Activated naive CD4-positive, alpha-beta T cell treated with anti-CD3 and anti-CD28 coated beads, Interleukin-2, amount 50 U/mL, for 16 hours (primary cell): Measurements from ENCODE around the gene OXNAD1.

Source experiments
- DNase-seq: peaks from one replicate; pipeline ENCODE4 v3.0.0-alpha.2; 2020

The OXNAD1 gene, protein sequence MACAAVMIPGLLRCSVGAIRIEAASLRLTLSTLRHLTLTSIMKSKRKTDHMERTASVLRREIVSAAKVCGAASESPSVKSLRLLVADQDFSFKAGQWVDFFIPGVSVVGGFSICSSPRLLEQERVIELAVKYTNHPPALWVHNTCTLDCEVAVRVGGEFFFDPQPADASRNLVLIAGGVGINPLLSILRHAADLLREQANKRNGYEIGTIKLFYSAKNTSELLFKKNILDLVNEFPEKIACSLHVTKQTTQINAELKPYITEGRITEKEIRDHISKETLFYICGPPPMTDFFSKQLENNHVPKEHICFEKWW

DNA sequence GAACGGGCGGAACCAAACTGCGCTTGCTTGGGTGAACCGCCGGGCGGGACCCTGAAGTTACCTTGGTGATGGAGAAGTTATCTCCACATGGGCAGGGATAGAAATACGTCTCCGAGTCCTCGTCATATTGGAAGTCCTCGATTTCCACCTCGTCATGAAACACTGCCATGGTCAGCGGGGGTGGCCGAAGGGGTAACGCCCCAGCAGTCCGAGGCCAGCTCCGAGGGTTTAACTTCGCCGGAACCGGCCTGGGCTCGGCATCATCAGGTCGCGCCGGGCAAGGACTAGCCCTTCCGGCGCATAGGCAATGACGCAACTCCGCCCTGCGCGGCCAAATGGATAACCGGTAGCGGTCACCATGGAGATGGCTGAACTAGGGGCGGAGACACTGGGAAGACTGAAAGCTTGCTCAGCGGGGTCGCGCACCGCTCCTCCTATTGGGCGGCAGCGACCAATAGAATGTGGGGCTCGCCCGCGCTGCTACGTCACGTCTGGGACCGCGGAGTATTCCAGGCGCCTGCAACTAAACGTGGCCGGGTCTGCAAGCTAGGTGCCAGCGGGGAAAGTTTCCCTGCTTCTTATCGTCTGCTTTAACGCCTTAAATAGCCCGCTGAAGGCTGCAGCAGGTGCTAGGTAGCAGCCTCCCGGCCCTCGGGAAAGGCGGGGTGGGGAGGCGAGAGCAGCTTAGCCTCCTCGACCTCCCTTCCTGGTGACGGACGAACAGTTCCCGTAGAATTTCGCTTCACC is at the start of gene OXNAD1, which contains the start of gene DPH3:
Gene OXNAD1 (plus strand): TSS at position 505 of the 747 bp plus-strand sequence. CDS start 5,741 bp downstream, outside the sequence.
Gene DPH3 (minus strand): TSS at position 236 of the 747 bp plus-strand sequence. CDS start 67 bp downstream, at position 169.
- peak; percentile 99 for DNase-seq

DNA sequence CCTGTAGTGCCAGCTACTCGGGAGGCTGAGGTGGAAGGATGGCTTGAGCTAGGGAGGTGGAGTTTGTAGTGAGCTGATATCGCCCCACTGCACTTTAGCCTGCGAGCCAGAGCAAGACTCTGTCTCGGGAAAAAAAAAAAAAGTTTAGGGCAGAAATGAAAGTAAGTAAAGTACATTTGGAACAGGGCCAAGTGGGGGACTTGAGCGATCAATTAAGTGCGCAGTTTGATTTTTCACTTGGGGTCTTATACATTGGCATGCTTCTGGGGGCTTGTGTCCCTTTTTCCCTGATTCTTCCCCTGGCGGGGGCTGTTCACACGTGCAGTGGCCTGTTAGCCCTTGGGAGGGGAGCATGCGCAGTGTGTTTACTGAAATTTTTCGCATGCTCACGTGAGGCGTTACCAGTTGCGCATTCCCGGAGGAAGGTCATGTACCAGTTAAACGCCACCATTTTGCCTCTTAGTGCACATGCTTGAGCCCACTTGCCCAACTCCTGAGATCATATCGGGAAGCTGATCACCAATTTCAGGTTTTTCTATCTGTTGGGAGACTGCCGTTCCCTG is 48.6 kb upstream of the OXNAD1 start:
- DNase-seq, result no peak

DNA sequence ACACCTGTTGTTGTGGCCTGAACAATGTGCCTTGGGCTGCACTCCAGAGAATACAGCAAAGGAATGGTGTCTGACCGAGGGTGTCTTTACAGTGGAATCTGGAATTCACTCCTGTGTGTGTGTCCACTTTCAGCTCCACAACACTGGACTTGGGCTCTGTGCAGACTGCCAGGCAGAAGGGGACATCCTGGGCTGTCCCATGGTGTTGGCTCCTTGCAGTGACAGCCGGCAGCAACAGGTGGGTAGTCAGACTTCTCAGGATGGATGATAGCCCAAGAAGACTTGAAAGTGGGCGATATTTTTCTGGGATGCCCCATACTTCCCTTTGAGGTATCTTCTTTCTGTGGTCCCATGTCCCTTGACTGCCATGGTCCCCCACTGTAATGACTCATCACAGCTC is 45.2 kb upstream of the OXNAD1 start:
- DNase-seq, result no peak

DNA sequence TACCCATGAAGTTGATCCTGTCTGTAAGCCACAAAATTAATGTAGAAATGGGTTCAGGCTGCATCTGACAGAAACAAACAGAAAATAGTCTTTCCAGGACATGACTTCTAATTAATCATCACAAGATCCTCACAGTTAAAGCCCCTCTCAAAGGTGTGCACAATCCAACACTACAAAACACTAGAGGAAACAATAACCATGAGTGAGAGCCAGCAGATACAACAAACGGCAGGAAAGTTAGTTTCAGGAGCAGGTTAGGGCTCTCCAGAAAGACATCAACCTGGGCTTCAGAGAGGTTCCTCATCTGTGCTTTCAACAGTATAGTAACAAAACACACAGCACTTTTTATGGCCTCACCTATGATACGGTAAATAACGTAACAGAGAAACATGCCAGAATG is 43.0 kb upstream of the OXNAD1 start:
- no peak for DNase-seq

DNA sequence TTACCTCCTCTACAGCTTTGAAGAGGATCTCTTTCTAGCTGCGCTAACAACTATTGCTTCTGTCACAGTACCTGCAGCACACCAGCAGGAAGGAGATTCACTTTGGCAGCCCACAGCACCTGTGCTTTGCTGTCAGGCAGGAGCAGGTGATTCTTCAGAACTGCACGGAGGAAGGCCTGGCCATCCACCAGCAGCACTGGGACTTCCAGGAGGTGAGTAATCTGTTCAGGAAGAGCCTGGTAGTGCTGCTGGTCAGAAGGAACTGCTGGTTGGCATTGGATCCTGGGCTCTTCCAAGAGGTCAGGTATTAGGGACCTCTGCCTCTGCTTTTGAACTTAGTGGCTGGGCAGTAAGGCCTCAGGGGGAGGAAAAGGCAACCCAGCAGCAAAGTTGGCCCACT is 42.5 kb upstream of the OXNAD1 start:
- no peak for DNase-seq

DNA sequence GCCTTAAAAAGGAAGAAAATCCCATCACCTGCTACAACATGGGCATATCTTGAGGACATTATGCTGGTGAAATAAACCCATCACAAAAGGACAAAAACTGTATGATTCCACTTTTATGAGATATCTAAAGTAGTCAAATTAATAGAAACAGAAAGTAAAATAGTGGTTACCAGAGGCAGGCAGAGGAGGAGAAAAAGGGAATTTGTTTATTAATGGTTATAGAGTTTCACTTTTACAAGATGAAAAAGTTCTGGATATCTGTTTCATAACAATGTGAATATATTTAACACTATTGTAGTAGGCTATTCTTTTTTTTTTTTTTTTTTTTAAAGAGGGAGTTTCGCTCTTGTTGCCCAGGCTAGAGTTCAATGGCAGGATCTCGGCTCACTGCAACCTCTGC is 40.7 kb upstream of the OXNAD1 start:
- no peak for DNase-seq

DNA sequence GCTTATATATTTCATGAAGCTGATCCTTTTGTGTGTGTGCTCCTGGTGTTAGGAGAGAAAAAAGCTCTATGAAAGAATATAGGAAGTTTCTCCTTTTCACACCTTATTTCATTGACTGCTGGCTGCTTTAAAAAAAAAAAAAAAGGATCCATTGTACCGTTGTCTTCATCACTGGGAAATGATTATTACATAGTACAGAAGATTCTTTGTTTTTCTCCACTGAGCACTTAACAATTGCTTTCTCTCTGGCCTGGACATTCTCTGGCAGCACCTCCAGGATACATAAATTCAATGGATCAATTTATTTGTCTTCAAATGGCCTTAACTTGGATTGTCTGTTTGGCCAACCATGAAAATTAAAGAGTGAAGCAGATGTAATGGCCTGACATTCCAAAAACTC is 37.4 kb upstream of the OXNAD1 start:
- no peak for DNase-seq

DNA sequence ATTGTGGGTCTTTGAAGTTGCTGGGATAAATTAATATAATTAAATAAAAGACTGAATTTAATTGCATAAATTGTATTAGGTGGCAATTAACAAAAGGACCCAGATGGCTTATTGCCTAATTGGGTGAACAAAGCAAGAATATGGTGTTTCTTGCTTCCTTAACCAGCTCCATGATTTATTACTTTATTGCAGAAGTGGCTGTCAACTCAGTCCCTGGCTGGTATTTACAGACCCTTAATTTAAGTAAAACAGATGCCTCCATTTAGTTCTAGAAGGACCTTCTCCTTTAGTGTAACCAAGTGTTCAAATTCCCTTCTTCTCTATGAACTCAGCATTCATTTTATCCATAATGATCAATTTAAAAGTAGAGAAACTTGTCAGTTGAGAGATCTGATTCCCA is 35.3 kb upstream of the OXNAD1 start:
- DNase-seq, result no peak

DNA sequence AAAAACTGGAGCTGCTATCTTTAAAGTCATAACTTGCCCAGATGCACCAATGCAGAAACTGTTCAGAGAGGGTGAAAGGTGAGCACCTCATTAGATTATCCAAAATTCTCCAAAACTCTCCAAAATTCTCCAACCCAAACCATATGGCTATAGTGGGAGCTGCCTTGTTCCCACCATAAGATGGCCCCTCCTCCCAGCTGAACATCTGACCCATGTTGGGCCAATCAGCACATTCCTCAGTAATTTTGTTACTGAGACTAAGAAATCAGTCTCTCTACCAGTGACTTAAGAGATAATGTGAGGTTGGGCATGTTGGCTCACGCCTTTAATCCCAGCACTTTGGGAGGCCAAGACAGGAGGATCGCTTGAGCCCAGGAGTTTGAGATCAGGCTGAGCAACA is 33.0 kb upstream of the OXNAD1 start:
- DNase-seq, result no peak

DNA sequence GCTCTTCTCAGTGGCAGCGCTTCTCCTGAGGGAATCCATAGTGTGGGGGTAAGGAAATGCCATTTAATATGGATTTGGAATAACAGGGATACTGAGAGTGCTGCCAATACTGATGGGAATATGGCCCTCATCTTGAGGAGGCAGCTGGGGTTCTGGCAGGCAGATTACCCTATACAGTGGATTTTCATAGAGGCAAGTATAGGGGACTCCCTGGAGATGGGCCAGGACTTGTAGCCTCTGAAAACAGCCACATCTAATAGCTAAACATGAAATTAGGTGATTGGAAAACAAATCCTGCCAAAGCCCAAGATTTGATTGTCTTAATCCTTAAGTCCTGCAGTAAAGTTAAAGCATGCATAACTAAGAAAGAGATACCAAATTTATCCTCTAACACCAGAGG is 31.2 kb upstream of the OXNAD1 start:
- DNase-seq, result no peak

DNA sequence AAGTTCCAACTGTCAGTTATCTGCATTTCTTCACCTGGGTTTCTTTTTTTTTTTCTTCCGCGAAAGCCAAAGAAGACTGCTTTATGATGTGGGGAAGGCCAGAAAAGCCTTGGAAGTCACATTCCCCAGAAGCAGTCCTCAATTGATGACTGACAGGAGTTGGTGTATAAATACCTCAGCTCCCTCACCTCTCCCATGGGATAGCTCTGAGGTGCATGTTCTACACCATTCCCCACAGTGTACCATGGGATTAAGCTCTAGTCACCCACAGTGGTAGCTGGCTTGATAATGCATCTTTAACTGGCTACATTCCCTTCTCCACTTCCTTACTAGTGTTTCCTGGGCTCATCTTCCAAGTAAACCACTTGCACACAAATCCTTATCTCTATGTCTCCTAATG is 30.7 kb upstream of the OXNAD1 start:
- DNase-seq, result no peak

DNA sequence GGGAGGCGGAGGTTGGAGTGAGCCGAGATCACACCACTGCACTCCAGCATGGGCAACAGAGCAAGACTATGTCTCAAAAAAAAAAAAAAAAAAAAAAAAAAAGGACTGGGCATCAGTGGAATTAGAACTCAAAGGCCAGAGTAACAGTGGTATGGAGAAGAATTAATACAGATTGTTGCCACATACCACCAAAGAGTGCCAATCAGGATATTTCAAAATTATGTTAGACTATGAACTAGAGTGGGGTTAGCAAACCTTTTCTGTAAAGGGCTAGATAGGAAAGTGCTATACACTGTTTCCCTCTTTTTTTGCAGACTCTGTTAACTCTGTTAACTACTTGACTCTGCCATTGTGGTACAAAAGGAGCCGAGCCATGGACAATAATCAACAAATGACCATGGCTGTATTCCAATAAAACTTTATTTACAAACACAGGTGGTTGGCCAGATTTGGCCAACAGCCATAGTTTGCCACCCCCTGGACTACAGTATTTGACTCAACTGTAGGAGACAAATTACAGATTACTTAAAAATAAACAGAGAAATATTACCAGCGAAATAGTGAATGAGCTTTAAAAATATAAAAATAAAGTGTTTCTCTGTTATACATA is 28.9 kb upstream of the OXNAD1 start:
- DNase-seq, result no peak

DNA sequence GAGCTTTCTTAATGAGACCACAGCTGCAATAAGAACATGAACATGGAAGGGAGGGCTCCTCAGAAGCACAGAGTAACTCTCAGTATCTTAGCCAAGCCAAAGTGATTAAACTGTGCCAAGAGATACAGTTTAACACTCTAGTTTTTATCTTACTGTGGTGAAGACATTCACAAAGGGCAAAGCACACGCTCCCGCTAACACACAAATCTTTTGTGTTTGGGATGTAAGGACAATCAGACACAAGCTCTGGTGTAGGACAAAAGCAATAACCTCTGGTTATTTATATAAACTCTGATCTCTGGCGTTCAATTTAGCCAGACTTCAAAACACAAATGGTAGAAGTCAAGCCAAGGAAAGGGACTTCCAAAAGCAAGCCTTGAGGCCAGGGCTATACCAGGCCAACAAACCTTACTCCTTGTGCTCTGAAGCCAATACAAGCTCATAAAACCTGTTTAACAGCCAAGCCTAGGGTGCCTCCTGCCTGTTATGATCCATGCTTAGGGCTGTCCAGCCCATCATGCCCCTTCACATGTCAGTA is 28.1 kb upstream of the OXNAD1 start:
- no peak for DNase-seq

DNA sequence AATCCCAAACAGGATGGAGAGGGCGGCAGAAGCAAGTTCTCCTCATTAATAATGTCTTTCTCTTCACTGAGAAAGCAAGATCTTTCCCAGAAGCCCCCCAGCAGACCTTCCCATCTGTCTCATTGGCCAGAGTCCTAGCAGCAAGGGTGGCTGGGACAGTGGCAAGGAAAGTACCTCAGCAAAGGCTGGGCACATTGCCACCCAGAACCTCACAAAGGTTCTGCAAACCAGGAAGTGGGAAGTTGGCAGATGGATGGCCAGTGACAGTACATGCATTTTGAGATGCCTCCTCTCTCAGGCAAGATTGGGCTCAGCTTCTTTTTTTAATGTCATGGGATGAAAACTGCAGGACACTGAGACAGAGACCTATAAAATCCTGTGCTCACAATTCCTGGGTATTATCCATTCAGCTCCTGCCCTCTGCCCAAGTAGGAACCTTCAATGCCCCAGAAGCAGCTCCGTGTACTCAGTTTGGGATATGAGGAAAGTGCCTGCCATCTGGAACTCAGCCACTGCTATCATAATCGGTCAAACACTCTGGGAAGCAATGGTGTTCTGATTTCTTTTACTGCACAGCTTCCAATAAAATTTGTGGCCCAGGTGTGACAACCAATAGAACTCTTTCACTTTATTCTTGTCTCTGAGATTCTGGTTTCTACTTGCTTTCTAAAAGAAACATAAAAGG is 25.8 kb upstream of the OXNAD1 start:
- no peak for DNase-seq

DNA sequence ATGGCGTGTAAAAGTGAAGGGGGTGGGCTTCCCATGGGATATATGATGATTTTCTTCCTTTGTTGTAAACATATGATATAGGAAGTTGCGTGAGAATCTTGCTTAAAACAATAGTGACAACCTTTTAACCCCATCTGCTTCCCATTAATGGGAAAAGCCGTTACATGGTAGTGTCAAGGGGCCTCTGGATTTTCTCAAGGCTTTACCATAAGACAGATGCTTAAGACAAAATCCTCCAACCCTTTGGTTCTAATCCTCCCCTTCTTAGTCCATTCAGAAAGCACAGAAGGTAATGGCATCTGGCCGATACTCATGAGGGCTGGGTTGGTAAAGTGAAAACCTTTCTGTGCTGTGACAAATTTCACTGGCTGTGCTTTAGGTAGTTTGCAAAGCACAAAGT is 25.2 kb upstream of the OXNAD1 start:
- DNase-seq, result no peak

DNA sequence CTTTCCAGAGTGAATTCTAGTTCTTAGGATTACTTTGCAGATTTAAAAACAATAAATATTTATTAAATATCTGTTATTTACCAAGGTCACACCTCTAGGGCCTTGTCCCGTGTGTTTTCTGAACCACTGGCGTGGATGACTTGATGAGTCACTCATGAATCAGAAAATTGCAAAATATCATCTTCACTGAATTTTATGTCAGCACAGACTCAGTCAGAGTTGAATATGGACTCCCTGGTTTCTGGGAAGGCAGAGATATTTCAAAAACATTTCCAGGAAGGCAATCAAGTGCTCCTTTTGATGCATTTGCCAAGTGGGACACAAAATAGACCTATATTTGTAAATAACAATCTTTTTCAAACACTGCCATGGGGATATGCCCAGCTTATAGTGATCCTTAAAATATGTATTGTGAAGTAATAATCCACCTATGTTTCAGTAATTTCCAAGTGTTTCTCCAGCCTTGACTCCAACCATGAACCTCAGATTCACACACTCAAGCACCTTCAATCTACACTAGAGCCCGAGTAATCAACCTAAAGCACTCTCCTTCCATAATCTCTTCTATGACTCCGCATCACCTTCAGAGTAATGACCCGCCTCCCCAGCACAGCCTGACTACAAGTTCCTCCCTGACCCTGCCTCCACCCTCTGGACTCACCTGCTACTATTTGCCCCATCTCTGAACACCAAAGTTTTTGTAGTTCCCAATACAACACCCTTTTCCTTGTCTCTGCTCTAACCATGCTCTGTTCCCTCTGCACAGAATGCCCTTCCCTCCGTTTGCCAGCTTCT is 24.6 kb upstream of the OXNAD1 start:
- DNase-seq, result no peak

DNA sequence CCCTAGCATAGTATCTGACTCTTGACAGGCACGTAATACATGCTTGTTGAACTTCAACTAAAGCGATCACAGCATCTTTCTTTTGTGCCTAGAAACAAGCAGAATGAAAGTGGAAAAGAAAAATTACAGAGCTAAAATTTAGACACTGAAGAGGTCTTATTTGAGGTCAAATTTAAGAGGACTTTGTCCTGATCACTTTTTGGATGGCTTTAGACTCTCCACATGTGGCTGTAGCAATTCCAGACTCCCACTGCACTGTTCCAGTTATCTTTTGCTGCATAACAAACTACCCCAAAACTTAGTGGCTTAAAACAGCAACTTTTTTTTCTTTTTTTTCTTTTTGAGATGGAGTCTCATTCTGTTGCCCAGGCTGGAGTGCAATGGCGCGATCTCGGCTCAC is 23.8 kb upstream of the OXNAD1 start:
- DNase-seq, result no peak

DNA sequence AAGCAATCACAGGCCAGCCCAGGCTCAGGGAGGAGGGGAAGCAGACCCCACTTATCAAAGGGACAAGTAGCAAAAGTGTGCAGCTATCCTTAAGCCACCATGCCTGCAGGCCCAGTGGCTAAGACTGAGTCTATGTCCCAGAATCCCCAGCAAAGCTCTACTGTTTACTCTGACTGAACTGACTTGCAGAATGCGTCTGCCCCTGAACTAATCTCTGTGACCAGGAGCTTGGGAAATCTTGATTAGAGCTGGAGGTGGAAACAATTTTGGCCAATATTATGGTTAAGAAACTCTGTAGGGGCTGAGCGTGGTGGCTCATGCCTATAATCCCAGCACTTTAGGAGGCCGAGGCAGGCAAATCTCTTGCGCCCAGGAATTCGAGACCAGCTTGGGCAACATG is 22.8 kb upstream of the OXNAD1 start:
- no peak for DNase-seq

DNA sequence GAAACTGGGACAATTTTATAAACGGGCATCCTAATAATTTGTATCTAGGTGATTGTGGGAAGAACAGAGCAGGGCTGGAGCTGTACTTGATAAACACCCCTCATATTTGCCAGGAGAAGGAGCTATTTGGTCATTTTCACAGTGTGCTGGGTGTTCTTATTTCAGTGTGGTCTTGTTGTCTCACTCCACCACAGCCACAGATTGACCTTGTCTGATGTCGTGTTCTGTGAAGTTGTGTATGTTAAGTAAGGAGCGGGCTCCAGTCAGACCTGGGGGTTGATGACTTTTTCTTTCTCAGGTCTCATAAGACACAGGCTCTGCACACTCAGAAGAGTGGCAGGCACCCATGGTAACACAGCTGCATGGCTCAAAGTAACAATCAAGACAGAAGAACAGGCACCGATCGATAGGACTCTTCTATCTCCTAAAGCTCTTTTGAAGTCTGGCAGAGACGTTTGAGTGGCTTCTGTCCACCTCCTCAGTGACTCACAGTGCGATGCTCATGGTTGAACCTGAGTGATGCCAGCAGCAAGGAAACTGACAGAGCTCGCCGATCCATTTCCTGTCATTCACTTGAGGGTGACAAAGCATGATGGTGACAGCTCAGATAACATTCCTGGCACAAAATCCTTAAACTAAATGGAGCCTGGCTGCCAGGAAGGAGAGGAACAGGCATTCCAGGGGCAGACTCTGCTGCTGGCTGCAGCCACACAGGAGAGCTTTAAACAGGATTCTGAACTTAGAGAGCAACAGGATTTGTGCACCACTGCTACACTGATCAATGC is 21.1 kb upstream of the OXNAD1 start:
- no peak for DNase-seq

DNA sequence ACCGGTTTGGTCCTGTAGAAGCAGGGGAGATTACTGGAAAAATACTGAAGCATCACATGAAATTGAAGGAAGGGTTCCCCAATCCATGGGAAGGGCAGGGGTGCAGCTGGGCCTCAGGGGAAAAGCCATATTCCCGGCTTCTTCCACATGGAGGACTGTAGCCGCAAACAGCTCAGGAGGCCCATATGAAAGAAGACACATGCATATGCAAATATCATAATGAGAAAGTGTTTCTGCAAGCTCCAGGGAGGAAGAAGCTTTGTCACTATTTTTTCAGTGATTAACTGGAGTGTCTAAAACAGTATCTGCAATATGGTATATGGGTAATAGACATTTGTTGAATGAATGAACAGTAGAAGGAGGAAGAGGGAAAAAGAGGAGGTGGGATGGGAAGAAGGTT is 19.4 kb upstream of the OXNAD1 start:
- no peak for DNase-seq
